ENCODE data around the gene TMEM130. TPM values are rescaled to one million over a fixed set of nuclear protein-coding genes. Genes with fewer than 3 reads are reported as not detected.

TMEM130 gene
- total RNA-seq, 1 donor from 2014 or later = 0.29 TPM

GRCh38 chr7:98887038-98887437 is 17.2 kb upstream of the TMEM130 start:
- no peak for DNase-seq (ENCODE audit: low spot score)
- peaks cover 10% of the 10 kb centered on the region for H3K4me1 Mint-ChIP-seq (ENCODE audit: low read depth)
- H3K27ac Mint-ChIP-seq = no peak overlapping the region
- intact Hi-C loops (cut with micrococcal nuclease) = no loop called here
- no peak overlapping the region for H3K4me3 Mint-ChIP-seq
- no peaks in the 10 kb centered on the region for H3K9me3 Mint-ChIP-seq
- H3K36me3 Mint-ChIP-seq (ENCODE audit: low read depth) = peaks cover 32% of the 10 kb centered on the region
- H3K27me3 Mint-ChIP-seq (ENCODE audit: insufficient read depth) = no peaks in the 10 kb centered on the region

DNA sequence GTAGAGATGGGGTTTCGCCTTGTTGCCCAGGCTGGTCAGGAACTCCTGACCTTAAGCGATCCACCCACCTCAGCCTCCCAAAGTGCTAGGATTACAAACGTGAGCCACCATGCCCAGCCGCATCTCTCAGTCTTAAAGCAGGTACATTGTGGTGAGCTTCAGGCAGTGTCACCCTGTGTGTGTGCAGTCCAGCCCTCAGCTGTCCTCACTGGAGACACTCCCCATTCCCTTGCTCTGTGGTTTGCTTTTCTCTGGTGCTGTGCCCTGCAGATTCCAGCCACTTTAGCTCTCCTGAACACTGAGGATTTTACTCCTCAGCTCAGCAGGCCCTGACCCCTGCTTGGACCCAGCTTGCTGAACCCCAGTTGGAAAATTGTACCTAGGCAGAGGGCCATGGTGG is 14.6 kb upstream of the TMEM130 start:
- Mint-ChIP-seq H3K27me3 (ENCODE audit: insufficient read depth) (no peaks in the 10 kb centered on the region), H3K4me3 (no peak overlapping the region), H3K9me3 (no peaks in the 10 kb centered on the region), H3K36me3 (ENCODE audit: low read depth) (peaks cover 38% of the 10 kb centered on the region), H3K4me1 (ENCODE audit: low read depth) (peaks cover 22% of the 10 kb centered on the region), H3K27ac (no peak overlapping the region)
- intact Hi-C loops (cut with micrococcal nuclease) = no loop called here
- no peak for DNase-seq (ENCODE audit: low spot score)

DNA sequence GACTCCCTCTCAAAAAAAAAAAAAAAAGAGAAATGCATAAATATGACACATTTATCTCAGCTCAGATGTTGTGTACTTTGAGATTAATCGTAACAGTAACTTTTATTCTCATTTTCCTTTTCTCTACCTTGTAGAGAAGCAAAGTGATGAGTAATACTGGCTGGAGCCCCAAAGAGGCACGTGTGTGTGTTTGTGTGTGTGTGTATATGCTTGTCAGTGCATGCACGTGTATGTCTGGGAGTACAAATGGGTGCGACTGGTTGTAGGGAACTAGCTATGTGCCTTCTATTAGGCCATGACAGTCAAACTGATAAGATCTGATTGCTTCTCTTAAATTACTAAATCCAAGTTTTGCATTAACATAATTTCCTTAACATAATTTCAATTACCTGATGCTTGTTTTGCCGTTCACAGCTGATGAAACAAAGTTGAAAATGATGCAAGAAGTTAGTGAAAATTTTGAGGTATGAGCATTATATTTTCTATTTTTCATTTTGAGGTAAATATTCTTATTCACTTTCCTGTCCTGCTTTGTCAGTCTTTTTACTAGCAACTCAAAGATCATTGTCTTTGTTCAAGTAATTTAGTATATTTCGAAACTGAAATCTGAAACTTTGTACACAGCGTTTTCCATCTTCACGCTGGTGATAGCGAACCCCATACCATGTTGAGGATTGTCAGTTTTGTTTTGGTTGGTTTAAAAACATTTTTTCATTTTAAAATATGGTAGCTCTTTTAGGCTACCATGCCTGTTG is 11.9 kb upstream of the TMEM130 start:
- DNase-seq (ENCODE audit: low spot score) = no peak
- no peak overlapping the region for H3K4me3 Mint-ChIP-seq
- H3K27me3 Mint-ChIP-seq (ENCODE audit: insufficient read depth) = no peaks in the 10 kb centered on the region
- intact Hi-C loops (cut with micrococcal nuclease) = no loop called here
- peaks cover 13% of the 10 kb centered on the region for H3K4me1 Mint-ChIP-seq (ENCODE audit: low read depth)
- peak overlapping the region; percentile 44 for H3K27ac Mint-ChIP-seq
- H3K9me3 Mint-ChIP-seq = no peaks in the 10 kb centered on the region
- peaks cover 31% of the 10 kb centered on the region for H3K36me3 Mint-ChIP-seq (ENCODE audit: low read depth)

DNA sequence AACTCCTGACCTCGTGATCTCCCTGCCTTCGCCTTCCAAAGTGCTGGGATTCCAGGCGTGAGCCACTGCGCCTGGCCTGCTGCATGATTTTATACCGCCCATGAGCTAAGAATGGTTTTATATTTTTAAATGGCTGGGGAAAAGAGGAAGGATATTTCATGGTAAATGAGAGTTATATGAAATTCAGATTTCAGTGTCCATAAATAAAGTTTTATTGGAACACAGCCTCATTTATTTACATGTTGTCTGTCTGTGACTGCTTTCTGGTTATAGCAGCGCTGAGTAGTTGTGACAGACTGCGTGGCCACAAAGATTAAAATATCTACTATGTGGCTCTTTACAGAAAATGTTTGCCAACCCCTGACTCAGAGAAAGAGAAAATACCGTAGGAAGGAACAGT is 10.7 kb upstream of the TMEM130 start:
- Mint-ChIP-seq H3K9me3 (no peaks in the 10 kb centered on the region), H3K4me1 (ENCODE audit: low read depth) (peaks cover 13% of the 10 kb centered on the region), H3K27ac (no peak overlapping the region), H3K36me3 (ENCODE audit: low read depth) (peaks cover 31% of the 10 kb centered on the region), H3K27me3 (ENCODE audit: insufficient read depth) (no peaks in the 10 kb centered on the region), H3K4me3 (peak overlapping the region; percentile 95)
- intact Hi-C loops (cut with micrococcal nuclease) = no loop called here
- no peak for DNase-seq (ENCODE audit: low spot score)

DNA sequence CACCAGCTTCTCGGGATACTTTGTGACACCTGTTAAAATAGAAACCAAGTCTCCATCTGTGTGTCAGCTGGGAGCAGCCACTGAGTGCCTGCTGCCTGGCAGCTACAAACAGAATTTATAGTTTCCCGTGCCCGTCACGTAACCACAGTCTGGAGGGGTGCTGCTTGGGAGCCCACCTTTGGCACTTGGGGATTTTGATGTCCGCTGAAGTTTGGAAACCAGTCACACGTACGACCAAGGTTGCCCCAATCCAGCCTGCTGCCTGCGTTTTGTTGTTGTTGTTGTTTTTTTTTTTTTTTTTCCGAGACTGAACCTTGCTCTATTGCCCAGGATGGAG is 10.1 kb upstream of the TMEM130 start:
- DNase-seq (ENCODE audit: low spot score) = no peak
- Mint-ChIP-seq H3K36me3 (ENCODE audit: low read depth) (peaks cover 31% of the 10 kb centered on the region), H3K27me3 (ENCODE audit: insufficient read depth) (peaks cover 4% of the 10 kb centered on the region), H3K9me3 (no peaks in the 10 kb centered on the region), H3K4me3 (peak overlapping the region; percentile 95), H3K4me1 (ENCODE audit: low read depth) (peaks cover 13% of the 10 kb centered on the region), H3K27ac (peak overlapping the region; percentile 92)
- intact Hi-C loops (cut with micrococcal nuclease) = loop anchor here (2.0 to 10.0 kb wide), 7 partner anchors 265 to 1005 kb away; partner anchors contain the start of genes ARPC1A, ASNS, BRI3 and LMTK2

DNA sequence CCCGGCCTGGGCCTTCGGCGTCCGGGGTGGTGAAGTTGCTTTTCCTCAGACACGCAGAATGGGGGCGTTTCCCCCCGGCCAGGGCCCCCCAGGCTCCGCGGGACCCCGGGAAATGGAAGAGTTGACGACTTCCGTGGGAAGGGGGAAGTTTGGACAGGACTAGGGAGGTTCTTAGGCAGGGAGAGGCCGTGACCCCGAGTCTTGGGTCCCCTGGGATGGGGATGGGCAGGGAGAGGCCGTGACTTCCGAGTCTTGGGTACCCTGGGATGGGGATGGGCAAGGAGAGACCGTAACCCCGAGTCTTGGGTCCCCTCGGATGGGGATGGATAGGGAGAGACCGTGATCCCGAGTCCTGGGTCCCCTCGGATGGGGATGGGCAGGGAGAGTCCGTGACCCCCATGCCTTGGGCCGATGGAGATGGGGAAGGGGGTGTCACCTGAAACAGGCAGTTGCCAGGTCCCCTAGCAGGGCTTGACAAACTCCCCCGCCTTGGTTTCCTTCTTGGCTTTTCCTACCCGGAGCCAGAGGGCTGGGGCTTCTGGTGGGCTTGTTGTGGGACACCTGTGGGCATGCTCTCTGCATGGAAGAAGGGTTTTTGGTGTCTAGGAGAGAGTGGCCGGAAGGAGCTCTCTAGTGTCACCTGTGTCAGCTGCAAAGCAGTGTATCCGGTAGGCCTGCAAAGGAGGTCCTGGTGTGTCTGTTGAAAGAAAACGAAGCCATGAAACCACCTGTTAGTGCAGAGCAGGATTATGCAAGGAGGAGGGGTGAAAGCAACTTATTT is 9.6 kb upstream of the TMEM130 start:
- peaks cover 13% of the 10 kb centered on the region for H3K4me1 Mint-ChIP-seq (ENCODE audit: low read depth)
- H3K9me3 Mint-ChIP-seq = no peaks in the 10 kb centered on the region
- intact Hi-C loops (cut with micrococcal nuclease) = loop anchor here (2.0 to 10.0 kb wide), 7 partner anchors 265 to 1005 kb away; partner anchors contain the start of genes ARPC1A, ASNS, BRI3 and LMTK2
- H3K27ac Mint-ChIP-seq = peak overlapping the region; percentile 92
- peak; percentile 65 for DNase-seq (ENCODE audit: low spot score)
- H3K4me3 Mint-ChIP-seq = peak overlapping the region; percentile 95
- peaks cover 7% of the 10 kb centered on the region for H3K27me3 Mint-ChIP-seq (ENCODE audit: insufficient read depth)
- peaks cover 30% of the 10 kb centered on the region for H3K36me3 Mint-ChIP-seq (ENCODE audit: low read depth)

- peak within 1 kb of the TSS; percentile 95 for H3K4me3 Mint-ChIP-seq
- intact Hi-C loops (cut with micrococcal nuclease) = loop anchor here (1.0 to 10.0 kb wide), 8 partner anchors 8 to 1004 kb away; partner anchors contain the start of genes ARPC1A, ASNS, BRI3 and LMTK2
- peaks cover 10% of the 10 kb centered on the region for H3K27me3 Mint-ChIP-seq (ENCODE audit: insufficient read depth)
- H3K4me1 Mint-ChIP-seq (ENCODE audit: low read depth) = peaks cover 13% of the 10 kb centered on the region
- no peaks in the 10 kb centered on the region for H3K9me3 Mint-ChIP-seq
- DNase-seq (ENCODE audit: low spot score) = peak; percentile 70
- peak within 1 kb of the TSS; percentile 92 for H3K27ac Mint-ChIP-seq
- H3K36me3 Mint-ChIP-seq (ENCODE audit: low read depth) = peaks cover 23% of the 10 kb centered on the region
Observed at GRCh38 chr7:98878365-98879197, 8.8 kb upstream of the TMEM130 start, which contains the start of gene TRRAP. Gene TRRAP, plus strand, starts transcription at chr7:98878532. Its CDS starts 2,619 bp downstream, at chr7:98881151.

DNA sequence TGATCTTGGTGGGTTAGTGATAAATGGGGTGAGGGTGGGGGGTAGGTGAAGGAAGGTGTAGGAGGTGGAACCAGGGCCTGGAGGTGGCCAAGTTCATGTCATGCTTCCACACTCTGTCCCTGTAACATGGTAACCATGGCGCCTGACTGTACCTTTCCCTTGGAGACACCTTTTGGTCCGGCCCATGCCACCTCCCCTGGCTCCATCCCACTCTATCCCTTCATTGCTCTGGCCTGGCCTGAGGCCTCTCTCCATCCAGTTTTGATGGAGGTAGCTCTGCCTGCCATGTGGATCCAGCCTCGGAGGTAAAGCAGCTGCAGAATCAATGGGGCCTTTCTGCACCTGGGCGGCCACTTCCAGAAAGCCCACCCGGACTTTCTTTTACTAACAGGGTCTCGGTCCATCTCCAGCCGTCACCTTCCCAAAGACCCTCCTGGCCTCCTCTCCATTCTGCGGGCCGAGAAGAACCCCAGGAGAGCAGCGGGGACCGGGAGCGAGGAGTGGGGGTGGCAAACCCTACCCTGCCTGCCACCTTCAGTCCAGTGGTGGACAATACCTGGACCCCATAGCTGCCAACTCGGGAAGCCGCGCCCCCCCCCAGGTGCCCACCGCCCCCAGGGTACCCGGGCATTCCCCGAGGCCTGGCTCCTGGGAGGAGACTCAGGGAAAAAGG is 8.0 kb upstream of the TMEM130 start:
- intact Hi-C loops (cut with micrococcal nuclease) = loop anchor here (1.0 to 10.0 kb wide), 8 partner anchors 8 to 1003 kb away; partner anchors contain the start of genes ARPC1A, ASNS, BRI3 and LMTK2
- peak overlapping the region; percentile 55 for H3K27ac Mint-ChIP-seq

DNA sequence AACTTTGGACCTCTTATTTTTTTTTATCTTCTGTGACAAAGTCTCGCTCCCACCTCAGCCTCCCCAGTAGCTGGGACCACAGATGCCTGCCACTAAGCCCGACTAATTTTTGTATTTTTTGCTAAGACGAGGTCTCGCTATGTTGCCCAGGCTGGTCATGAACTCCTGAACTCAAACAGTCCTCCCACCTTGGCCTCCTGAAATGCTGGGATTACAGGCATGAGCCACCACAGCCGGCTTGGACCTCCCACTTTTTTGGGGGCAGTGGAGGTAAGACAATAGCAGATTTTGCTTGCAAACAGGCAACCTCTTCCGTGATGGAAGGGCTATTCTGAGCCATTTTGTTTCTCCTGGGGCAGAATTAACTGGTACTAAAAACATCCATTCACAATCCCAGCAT is 7.3 kb upstream of the TMEM130 start:
- Mint-ChIP-seq H3K9me3 (no peaks in the 10 kb centered on the region), H3K4me3 (peak overlapping the region; percentile 79), H3K36me3 (ENCODE audit: low read depth) (peaks cover 12% of the 10 kb centered on the region), H3K27ac (peak overlapping the region; percentile 55), H3K4me1 (ENCODE audit: low read depth) (peaks cover 13% of the 10 kb centered on the region), H3K27me3 (ENCODE audit: insufficient read depth) (peaks cover 10% of the 10 kb centered on the region)
- no peak for DNase-seq (ENCODE audit: low spot score)
- intact Hi-C loops (cut with micrococcal nuclease) = loop anchor here (5.0 to 10.0 kb wide), 3 partner anchors 450 to 1002 kb away; partner anchors contain the start of genes ARPC1A, ASNS and LMTK2

More for the DNA sequence above, 8.0 kb upstream of the TMEM130 start:
- Mint-ChIP-seq H3K36me3 (ENCODE audit: low read depth) (peaks cover 18% of the 10 kb centered on the region), H3K4me1 (ENCODE audit: low read depth) (peaks cover 13% of the 10 kb centered on the region), H3K4me3 (peak overlapping the region; percentile 79), H3K9me3 (no peaks in the 10 kb centered on the region), H3K27me3 (ENCODE audit: insufficient read depth) (peaks cover 10% of the 10 kb centered on the region)
- no peak for DNase-seq (ENCODE audit: low spot score)

GRCh38 chr7:98875501-98875900 is 5.7 kb upstream of the TMEM130 start:
- H3K36me3 Mint-ChIP-seq (ENCODE audit: low read depth) = peaks cover 2% of the 10 kb centered on the region
- H3K4me3 Mint-ChIP-seq = no peak overlapping the region
- intact Hi-C loops (cut with micrococcal nuclease) = loop anchor here (5.0 to 10.0 kb wide), 3 partner anchors 452 to 1001 kb away; partner anchors contain the start of genes ARPC1A, ASNS and LMTK2
- H3K27me3 Mint-ChIP-seq (ENCODE audit: insufficient read depth) = peaks cover 16% of the 10 kb centered on the region
- H3K4me1 Mint-ChIP-seq (ENCODE audit: low read depth) = peaks cover 4% of the 10 kb centered on the region
- no peak overlapping the region for H3K27ac Mint-ChIP-seq
- no peaks in the 10 kb centered on the region for H3K9me3 Mint-ChIP-seq
- DNase-seq (ENCODE audit: low spot score) = no peak

- no peak overlapping the region for H3K4me3 Mint-ChIP-seq
- H3K4me1 Mint-ChIP-seq (ENCODE audit: low read depth) = no peaks in the 10 kb centered on the region
- H3K9me3 Mint-ChIP-seq = no peaks in the 10 kb centered on the region
- intact Hi-C loops (cut with micrococcal nuclease) = loop anchor here (5.0 to 10.0 kb wide), 3 partner anchors 452 to 1000 kb away; partner anchors contain the start of genes ARPC1A, ASNS and LMTK2
- H3K27me3 Mint-ChIP-seq (ENCODE audit: insufficient read depth) = peaks cover 19% of the 10 kb centered on the region
- no peak overlapping the region for H3K27ac Mint-ChIP-seq
- DNase-seq (ENCODE audit: low spot score) = no peak
- no peaks in the 10 kb centered on the region for H3K36me3 Mint-ChIP-seq (ENCODE audit: low read depth)
Observed at GRCh38 chr7:98874942-98875341, 5.1 kb upstream of the TMEM130 start.

Measured in activated T-helper 1 cell treated with anti-CD3 and anti-CD28 coated beads, Interleukin-12 subunit alpha, Interleukin-12 subunit beta, Interleukin-2, Interleukin-4 antibody, amounts not matched to agents 30 ng/mL and 10 ng/mL and 1 ng/mL, durations not matched to agents 14 hours and 24 hours and 36 hours (primary cell).